NCI-H69 (cell line): ENCODE data around the gene CENPT.
"Not testable (repeated sequence)": the region's sequence is repeated elsewhere in the genome, so short reads cannot be mapped to it uniquely, and the experiment has no call there.

Experiments
- DNase-seq: peaks from one replicate; lab custom pipeline; 2025; lab: John Stamatoyannopoulos, UW

The CENPT gene

DNA sequence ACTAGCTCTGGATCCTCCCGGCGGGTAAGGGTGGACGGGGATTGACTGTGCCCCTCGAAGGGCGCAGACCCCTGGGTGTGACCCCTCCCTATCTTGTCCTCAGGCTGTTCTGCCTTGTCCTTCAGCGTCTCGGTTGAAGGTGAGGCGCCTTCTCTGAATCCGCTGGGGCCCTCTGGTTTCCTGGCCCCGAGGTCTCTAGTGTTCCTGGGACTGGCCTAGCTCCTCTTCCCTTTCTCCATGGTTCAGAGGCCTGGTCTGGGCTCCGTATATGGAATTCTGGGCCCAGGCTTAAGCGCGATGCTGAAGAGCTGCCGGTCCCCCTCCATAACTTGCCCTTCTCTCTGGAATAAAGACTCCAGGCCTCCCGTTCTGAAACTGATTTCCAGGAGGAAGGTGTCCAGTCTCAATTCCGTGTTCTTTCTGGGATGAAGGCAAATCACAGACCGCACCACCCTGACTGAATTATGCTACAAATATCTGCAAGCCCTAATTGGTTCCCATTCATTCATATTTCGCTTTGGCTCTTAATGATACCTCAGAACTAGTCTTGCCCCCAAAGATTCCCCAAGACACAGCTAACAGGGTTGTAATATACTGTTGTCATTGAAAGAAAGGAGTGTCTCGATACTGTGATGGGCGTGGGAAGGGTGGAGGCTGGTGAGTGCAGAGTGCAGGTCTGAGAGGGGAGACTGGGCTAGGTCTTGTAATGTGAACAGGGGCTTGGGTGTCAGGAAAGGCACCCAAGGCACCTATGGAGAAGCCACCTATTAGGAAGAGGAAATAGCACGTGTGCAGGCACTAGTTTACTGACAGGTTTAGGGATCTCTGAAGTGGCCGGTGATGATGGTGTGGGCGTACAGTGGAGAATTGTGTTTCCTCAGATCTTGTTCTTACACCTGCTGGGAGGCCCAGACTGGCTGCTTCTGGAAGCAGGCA lies 26.2 kb upstream of the CENPT start:
- DNase-seq, result no peak

DNA sequence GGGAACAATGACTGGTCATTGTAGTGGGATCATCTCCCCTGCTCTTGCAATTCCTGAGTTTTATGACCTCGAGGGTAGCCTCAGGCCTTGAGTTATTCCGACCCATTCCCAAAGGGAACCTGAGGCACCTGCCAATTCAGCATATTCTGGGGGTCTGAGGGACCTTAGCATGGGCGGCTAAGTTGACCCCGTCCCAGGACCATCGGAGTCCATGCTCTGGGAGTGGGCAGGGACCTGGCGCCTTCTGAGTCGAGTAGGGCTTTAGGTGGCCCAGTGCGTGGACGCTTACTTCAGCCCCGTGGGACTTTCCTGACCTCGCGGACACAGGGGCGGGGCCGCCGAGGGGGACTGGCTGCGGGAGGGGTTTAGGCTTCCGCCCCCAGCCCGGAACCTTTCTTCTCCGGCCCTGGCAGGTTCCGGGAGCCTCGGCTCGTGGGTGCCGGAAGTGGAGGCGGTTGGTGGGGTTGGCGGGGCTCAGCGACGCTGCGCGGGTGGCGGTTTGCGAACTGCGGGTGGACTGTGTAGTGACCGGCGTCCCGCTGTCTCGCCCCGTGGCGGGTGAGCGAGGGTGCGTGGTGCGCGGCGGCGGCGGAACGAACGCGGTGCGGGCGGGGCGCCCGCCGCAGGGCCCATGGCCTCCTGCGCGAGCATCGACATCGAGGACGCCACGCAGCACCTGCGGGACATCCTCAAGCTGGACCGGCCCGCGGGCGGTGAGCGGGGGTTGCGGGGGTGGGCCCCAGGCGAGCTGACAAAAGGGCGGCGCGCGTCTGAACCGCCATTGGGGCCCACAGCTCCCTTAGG lies 25.3 kb upstream of the CENPT start, which contains the start of gene EDC4:
Gene EDC4, plus strand, starts transcription at position 422 of the 804 bp plus-strand sequence. Its CDS starts 210 bp downstream, at position 632.
- peak; percentile 79 for DNase-seq

DNA sequence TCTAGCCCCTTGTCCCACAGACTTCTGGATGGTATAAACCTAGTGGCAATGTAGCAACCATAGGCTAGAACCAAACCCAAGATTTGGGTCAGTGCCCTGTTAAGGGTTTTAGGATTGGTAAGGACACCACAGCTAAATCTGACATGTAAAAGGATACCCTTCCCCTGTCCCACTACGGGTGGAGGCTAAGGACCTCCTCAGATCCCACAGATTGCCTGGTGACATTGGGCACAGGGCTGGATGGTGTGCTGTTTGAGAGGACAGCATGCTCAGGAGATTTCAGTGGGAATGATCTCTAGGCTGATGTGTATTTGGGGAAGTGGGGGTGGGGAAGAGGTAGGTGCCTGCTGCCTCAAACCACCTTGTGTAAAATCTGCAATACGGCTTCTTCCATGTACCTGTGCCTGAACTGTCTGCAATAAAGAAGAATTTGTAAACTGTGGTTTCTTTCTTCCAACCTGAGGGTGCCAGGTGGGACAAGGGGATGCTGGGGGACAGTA lies 24.7 kb upstream of the CENPT start:
- no peak for DNase-seq

DNA sequence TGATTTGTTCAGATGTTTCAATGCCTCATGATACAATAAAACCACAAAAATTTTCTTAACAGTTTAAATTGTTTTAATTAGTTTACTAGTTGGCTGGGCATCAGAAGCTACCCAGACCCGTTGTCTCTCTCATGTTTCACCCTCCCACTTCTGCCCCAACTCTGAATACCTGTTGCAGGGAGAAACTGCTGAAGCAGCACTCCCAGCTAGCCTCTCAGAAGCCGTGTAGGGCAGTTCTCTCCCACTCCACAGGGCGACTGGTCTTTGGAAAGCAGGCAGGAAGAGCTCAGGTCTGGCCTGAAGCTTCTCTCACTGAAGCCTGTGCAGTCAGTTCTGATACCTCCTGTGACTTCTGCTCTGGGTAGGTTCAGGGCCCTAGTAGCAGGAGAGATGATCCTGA lies 23.8 kb upstream of the CENPT start:
- DNase-seq, result no peak

DNA sequence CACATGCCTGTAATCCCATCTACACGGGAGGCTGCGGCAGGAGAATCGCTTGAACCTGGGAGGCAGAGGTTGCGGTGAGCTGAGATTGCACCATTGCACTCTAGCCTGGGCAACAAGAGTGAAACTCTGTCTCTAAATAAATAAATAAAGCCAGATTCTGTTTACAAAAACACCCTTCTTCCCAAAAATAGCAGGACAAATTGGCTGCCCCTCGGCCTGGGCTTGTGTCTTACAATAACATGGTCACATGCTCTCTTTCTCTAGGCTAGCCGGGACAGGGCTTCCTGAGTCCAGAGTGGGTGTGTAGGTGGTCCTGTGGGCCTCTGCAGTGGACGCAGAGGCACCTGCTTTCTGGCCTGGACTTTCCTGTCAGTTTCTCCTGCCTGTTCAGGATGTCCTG lies 22.2 kb upstream of the CENPT start:
- DNase-seq, result no peak

DNA sequence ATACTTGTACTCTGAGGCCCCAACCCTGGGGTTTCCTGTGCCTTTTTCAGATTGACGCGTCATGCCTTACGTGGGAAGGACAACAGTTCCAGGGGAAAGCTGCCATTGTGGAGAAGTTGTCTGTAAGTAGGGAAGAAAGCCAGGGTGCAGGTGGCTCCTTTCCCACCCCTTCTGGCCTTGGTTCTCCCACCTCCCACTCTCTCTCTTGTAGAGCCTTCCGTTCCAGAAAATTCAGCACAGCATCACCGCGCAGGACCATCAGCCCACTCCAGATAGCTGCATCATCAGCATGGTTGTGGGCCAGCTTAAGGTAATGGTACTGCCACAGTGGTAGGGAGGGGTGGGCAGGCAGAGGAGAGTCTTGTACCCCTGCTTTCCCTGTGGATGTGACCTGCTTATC lies 20.8 kb upstream of the CENPT start:
- DNase-seq, result no peak

DNA sequence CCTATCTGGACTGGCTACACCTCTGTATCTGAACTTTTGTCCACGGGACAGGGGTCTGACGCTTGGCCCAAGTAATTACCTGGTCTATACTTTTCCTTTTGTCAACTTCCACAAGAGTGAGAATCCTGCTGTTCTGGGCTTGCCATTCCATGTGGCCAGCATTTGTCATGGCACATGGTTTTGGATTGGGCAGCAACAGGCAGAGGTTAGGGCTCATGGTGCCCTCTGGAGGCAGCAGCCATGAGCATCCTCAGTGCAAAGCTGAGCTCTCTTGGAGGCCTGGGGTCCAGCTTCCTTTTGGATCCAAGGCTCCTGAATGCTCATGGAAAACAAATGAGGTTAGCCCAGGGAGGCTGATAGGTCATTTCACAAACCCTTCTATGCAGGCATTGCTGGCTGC lies 17.8 kb upstream of the CENPT start:
- peak; percentile 35 for DNase-seq

DNA sequence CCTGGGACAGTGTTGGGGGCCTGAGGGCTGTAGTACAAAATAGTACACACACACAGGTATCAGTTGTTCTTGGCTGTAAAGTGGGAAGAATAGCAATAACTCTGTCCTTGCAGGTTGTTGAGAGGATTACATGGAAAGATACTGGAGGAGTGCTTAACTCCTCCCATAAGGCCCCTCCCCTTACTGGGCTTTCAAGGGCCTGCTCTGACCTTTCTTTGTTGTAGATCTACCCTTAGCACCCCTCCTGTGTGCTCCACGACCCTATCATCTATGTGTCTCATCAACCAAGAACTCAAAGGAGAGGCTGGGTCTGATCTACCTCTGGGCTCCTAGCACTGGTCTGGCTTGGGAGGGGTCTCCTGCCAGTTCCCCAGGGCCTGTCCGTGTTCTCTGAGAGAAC lies 17.1 kb upstream of the CENPT start:
- no peak for DNase-seq

DNA sequence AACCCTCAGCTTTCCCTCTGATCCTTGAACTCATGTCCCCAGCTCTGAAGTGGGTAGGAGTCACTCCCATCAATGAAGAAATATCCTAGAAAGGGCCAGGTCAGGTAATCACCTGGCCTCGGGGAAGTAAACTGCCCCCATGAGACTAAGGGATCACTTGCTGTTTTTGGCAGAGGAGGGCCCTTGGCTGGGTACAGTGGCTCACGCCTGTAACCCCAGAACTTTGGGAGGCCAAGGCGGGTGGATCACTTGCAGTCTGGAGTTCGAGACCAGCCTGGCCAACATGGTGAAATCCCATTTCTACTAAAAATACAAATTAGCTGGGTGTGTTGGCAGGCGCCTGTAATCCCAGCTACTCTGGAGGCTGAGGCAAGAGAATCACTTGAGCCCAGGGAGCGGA lies 16.6 kb upstream of the CENPT start:
- DNase-seq, result not testable (repeated sequence)

DNA sequence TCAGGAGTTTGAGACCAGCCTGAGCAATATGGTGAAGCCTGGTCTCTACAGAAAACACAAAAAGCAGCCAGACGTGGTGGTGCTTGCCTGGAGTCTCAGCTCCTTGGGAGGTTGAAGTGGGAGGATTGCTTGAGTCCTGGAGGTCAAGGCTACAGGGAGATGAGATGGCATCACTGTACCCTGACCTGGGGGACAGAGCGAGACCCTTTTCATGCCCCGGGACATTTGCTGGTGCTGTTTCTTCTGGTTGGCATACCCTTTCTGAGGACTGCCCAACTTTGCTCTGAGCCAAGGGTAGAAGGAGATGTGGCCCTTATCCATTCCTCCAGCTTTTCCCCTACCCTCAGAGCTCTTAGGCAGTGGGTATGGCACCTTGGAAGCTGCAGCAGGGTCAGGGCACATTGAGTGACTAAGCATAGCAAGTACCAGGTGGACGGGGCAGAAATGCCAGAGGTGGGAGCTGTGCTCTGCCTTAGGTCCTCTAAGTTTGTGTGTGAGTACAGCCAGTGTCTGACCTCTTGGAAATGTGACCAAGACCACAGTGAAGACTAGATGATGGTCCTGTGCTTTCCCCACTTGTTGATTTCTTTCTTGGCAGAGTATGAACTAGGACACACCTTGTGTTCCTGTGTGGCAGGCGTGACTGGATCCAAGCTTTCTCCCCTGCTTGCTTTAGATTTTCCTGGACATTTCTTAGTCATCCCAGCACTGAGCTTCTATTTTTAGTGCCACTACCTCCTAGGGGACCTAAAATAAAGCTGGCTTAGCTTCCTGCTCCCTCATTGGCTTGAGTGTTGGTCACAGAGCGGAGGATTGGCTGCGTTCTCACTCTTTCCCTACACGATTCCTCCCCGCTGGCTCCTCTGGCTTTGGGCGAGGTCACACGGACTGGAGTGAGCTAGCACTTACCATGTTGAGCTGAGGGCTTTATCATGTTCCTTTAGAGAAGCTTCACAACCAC lies 15.4 kb upstream of the CENPT start:
- no peak for DNase-seq

DNA sequence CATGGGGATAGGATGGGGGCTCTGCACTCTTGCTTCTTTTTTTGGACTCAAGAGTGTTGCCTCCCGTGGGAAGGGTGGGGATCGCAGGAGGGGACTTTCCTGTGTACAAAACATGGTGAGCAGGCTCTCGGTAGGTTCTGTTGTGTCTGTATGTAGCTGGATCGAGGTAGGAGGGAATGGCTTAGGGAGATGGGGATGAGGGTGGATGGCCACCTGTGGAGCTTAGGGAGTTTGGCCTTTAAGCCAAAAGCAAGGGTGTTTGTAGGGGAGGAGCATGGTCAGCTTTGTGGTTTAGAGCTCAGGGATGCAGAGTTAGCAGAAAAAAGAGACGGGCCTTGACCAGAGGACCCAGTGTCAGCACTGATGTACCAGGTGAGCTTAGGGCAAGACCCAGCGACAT lies 14.4 kb upstream of the CENPT start:
- DNase-seq, result no peak

DNA sequence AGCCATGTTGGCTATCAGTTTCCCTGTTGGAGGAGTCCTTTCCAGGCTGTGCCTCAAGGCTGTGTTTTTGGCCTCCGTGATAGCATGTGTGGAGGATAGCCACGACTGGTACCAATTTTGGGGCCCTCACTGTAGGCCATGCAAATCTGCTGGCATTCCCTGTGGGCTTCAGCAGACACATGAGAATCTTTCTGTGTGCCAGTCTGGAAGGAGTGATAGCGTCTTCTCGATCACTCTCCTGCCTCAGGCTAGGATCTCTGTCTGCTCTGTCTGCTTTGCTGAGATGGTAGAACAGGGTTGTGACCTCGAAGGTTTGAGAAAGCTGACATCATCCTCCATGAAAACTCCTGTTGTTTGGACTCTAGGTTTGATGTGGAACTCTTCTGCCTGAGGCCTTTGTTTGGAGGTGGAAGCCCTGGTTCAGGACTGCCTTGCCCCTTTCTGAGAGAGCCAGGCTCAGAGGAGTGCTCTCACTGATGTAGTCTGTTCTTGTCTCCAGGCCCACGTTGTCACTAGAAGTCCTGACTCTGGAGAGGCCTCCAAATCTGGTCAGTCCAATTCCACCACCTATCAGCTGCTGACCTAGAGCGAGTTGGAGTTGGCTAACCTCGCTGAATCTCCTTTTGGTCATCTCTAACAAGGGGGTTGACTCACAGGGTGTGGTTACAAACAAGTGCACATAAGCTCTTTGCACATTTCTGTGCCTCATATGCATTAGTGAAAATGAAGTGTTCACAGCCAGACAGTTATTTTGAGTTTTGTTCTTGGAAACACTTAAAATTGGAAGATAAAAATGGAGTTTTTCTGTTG lies 13.3 kb upstream of the CENPT start:
- DNase-seq, result no peak

DNA sequence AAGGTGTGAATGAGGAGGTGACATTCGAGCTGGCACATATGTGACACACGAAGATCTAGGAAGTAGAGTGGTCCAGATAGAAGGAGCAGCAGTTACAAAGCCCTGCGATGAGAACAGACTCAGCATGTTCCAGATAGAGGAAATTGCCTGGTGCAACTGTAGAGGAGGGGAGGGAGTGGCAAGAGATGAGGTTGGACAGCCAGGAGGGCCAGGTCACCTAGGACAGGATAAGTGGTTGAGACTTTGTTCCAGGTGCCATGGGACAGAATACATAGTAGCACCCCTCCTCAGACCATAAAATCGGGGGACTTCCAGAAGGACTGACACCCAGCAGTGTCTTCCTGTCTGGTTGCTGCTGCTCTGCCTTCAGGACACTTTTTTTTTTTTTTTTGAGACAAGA lies 11.0 kb upstream of the CENPT start:
- DNase-seq, result no peak

DNA sequence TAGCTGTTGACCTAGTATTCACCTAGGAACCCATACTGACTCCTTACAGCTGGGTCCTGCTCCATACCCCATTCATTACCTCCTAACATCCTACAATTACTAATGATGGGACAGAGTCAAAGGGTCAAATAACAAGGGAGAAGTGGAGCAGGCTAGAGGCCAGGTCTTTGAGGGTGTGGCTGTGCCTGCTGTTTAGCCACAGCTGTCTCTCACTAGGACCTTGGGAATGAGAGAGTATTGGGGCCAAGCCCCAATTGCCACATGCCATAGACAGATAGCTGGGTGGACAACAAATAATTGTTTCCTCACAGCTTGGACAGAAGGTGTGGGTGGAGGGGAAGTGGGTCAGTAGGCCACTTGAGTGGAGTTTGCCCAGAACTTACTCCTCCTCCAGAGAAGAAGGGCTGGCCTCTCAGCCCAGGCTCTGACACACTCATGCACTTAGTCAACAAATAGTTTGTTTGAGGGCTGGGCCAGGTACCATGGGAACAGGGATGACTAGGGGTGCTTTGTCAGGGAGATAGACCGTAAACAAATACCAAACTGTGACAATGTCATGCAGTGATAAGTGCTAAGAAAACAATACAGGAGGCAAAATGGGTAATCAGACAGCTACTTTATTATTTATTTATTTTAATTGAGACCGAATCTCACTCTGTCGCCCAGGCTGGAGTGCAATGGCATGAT lies 10.2 kb upstream of the CENPT start:
- peak; percentile 81 for DNase-seq

DNA sequence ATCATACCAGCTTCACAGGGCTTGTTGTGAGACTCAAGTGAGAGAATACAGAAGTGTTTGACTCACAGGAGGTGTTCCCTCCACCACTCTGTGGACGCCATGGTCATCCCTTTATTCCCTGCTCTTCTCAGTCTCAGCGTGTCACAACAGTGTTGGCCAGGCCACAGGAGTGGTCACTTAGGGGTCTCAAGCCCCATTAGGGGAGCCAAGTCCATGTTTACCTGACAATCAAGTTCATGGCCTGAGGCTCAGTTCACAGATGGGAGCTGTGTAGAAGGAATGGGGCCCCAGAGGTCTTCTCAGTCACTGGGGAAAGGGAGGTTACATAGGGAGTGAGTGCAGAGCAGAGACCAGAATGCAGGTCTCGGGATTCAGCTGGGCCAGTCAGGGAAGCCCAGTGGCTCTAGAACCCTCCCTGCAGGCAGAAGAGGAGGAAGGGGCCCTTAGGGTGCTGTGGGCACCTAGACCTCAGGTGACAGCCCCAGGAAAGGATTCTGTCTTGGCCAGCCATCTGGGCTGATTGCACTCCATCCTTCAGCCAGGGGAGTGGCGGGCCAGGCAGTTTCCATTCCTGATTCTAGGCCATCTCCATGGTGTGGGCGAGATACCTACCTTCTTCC lies 9.5 kb upstream of the CENPT start:
- DNase-seq, result peak; percentile 32

DNA sequence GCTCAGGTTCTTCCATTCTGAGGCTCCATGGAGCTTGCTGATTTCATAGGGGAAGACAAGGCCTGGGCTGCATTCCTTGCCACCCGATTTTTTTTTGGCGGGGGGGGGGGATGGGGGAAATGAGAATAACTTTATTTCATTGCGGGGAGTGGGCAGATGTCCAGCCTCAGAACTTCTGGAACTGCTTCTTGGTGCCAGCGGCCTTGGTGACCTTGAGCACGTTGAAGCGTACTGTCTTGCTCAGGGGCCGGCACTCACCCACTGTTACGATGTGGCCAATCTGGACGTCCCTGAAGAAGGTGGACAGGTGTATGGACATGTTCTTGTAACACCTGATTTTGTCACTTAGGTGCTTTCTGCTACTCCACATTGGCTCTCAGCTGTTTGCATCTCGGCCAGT lies 8.3 kb upstream of the CENPT start:
- no peak for DNase-seq

DNA sequence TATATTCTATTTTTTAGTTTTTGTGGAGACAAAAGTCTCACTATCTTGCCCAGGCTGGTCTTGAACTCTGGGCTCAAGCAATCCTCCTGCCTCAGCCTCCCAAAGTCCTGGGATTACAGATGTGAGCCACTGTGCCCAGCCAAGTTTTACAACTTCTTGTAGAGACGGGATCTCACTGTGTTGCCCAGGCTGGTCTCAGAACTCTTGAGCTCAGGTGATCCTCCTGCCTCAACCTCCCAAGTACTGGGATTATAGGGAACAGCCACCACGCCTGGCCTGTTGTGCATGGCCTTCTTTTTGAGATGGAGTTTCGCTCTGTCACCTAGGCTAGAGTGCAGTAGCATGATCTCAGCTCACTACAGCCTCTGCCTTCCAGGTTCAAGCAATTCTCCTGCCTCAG lies 6.2 kb upstream of the CENPT start:
- DNase-seq, result no peak

DNA sequence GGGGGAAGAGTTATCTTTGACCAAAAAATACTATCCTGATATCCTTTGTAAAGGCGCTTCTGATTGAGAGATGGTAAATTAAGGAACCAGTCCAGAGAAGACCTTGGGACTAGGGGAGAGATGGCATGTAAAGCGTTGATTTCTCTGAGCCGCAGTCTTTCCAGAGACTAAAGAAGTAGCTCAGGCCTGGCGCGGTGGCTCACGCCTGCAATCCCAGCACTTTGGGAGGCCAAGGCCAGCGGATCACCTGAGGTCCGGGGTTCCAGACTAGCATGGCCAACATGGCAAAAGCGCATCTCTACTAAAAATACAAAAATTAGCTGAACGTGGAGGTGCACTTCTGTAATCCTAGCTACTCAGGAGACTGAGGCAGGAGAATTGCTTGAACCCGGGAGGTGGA lies 625 bp upstream of the CENPT start:
- no peak for DNase-seq

DNA sequence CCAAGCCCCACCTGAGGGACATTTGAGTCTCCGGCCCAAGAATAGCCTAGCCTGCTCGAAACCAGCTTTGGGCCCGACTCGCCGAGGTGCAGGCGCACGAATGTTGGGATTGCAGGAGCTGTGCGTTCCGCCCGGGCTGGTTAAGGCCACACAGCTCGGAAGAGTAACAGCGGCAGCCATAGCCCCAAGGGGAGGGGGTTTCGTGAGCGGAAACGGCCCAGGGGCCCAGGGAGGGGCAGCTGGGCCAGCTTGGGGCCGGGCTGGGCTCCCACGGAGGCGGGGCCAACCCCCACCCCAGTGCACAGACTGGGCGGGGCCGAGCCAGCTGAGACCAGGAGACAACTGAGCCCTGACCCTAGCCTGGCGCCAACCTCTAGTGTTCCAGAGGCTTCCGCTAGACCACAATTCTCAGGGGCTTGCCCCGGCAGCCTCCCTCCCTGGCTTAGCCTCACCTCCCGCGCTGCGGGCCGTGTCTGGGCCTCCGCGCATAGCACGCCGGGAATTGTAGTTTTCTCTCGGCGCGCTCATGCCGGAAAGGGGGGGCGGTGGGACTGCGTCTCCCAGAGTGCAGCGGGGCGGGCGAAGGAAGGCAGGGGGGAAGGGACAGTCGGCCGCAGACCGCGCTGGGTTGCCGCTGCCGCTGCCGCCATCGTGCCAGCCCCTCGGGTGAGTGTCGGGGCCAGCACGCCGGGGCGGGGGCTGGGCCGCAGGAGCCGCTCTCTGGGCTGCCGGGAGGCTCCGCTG lies 1.0 kb downstream of the CENPT start, which contains the start of gene NUTF2:
Gene NUTF2, plus strand, starts transcription at position 614 of the 744 bp plus-strand sequence. CDS start 18,198 bp downstream, outside the sequence.
- DNase-seq, result peak; percentile 96
